Hematopoietic multipotent progenitor cell treated with erythropoietin and hydrocortisone succinate and interleukin-3 and kit ligand, for 6 days (in vitro differentiated cells): Measurements from ENCODE around the gene CABCOCO1.
"Not testable (repeated sequence)": the region's sequence is repeated elsewhere in the genome, so short reads cannot be mapped to it uniquely, and the experiment has no call there.

Experiments
- DNase-seq: peaks from one replicate; pipeline ENCODE4 v3.0.0-alpha.2; 2015

The CABCOCO1 gene

GRCh38 chr10:61719906-61720305 lies 57.2 kb downstream of the CABCOCO1 start:
- DNase-seq: no peak

DNA sequence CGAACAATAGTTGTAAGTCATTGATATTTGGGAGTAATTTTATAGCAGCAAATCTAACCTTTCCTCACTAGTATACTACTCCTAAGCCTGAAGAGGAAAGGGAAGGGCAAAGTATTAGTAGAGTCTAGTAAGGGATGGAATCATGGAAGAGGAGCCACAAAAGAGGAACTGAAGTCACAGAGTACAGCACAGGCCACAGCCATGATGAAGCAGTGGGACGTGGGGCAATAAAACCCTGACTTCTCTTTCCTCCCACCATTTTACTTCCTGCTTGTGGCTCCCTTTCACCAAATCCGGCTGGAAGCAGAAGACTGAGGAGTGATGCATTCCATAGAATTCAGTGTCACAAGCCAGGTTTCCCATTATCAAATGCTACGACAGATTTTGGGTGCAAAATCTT lies 58.7 kb downstream of the CABCOCO1 start:
- DNase-seq: no peak

DNA sequence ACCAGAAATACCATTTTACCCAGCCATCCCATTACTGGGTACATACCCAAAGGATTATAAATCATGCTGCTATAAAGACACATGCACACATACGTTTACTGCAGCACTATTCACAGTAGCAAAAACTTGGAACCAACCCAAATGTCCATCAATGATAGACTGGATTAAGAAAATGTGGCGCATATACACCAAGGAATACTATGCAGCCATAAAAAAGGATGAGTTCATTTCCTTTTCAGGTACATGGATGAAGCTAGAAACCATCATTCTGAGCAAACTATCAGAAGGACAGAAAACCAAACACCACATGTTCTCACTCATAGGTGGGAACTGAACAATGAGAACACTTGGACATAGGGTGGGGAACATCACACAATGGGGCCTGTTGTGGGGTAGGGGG lies 62.5 kb downstream of the CABCOCO1 start:
- DNase-seq: not testable (repeated sequence)

DNA sequence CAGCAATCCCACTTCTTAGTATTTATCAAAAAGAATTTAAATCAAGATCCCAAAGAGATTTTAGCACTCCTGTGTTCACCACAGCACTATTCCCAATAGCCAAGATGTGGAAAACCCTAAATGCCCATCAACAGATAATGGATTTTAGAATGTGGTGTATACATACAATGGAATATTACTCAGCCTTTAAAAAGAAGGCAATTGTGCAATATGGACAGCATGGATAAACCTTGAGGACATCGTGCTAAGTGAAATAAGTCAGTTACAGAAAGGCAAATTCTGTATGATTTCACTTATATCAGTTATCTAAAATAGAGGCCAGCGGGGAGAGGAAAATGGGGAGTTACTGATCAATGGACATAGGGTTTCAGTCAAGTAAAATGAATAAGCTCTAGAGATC lies 66.9 kb downstream of the CABCOCO1 start:
- no peak for DNase-seq

GRCh38 chr10:61730671-61731070 lies 67.9 kb downstream of the CABCOCO1 start:
- no peak for DNase-seq

DNA sequence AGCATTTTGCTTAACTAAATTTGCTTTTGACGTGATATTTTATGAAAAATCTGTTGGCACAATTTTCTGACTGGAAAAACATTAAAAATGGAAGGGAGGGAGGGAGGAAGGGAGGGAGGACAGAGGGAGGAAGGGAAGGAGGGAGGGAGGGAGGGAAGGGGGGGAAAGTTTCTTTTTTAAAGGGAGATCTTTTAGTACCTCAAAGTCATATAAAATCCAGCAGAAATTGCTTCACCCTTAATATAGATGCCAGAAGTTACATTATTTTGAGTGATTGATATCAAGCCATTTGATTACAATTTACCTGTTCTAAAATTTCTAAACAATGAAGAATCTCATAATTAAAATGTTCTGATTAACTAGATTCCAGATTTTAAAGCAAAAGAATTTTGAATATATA lies 68.9 kb downstream of the CABCOCO1 start:
- DNase-seq: no peak

- DNase-seq: no peak
Observed at GRCh38 chr10:61732629-61733278, 70.0 kb downstream of the CABCOCO1 start.

DNA sequence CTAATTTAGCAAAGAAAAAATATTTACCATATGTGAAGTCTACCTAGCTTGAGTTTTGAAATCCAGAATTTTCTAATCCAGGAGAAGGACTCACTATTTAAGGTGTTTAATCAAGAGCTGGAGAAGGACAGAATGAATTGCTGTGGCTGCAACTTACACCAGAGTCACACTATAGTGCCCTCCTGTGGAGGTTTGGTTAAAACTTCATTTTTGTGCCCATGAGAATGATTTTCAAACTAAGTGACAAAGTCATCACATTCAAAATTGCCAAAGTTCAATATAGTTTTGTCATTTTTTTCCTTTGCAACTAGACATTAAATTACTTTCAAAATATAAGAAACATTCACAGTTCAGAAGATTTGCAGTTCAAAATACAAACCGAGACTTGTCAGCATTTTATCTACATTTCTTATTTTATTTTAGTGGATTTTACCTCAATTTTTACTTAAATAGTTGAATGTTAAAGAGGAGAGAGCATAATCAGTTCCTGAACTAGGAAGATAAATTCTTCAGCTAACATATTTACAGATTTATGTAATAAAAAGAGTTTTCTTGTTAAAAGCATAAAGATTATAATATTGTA lies 70.7 kb downstream of the CABCOCO1 start:
- peak; percentile 84 for DNase-seq

- DNase-seq: no peak
Observed at GRCh38 chr10:61735882-61736281, 73.2 kb downstream of the CABCOCO1 start.

DNA sequence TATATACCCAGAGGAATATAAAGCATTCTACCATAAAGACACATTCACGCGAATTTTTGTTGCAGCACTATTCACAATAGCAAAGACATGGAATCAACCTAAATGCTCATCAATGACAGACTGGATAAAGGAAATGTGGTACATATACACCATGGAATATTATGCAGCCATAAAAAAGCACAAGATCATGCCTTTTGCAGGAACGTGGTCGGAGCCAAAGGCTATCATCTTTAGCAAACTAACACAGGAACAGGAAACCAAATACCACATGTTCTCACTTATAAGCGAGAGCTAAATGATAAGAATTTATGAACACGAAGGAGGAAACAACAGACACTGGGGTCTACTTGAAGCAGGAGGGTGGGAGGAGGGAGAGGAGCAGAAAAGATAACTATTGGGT lies 74.7 kb downstream of the CABCOCO1 start:
- not testable (repeated sequence) for DNase-seq

- no peak for DNase-seq
Observed at GRCh38 chr10:61742812-61743211, 80.1 kb downstream of the CABCOCO1 start.

- peak; percentile 48 for DNase-seq
Observed at GRCh38 chr10:61744469-61744868, 81.7 kb downstream of the CABCOCO1 start.

- no peak for DNase-seq
Observed at GRCh38 chr10:61746377-61746776, 83.6 kb downstream of the CABCOCO1 start.

GRCh38 chr10:61747307-61747706 lies 84.6 kb downstream of the CABCOCO1 start:
- DNase-seq: no peak

DNA sequence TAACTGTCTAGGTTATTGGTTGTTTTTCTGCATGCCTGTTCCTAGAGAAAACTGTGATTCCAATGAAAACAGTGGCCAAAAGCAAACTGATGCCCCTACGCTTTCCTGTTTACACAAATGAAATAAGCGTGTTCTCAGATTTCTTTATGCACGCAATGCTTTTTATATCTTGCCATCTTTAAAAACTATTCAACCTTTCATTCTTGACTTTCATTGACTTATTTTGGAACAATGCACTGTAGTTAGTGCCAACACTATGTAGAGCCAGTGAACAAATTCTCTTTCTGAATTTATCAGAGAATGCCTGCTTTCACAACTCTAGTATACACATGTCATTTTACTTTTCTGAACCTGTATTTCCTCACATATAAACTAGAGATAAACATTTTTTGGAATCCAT lies 86.6 kb downstream of the CABCOCO1 start:
- no peak for DNase-seq

- DNase-seq: peak; percentile 91
Observed at GRCh38 chr10:61750943-61751471, 88.3 kb downstream of the CABCOCO1 start.

DNA sequence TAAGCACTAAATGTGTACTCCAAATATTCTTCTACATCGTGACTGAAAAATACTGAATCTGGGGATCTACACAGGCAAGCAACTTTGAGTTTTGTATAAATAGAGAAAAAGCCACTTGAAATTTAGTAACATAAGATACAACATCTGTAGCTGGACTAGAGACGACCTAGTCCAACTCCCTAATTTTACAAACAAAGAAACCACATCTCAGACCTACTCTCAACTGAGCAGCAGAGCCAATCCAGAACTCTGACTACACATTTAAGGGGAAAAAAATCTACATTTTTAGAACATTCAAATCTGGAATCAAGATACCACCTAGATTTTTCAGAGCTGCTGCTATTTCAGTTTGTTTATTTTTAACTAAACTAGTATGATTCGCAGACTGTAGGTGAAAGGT lies 88.9 kb downstream of the CABCOCO1 start:
- DNase-seq: no peak

GRCh38 chr10:61752111-61753011 lies 89.6 kb downstream of the CABCOCO1 start:
- DNase-seq: no peak

- DNase-seq: no peak
Observed at GRCh38 chr10:61753453-61753852, 90.7 kb downstream of the CABCOCO1 start.

DNA sequence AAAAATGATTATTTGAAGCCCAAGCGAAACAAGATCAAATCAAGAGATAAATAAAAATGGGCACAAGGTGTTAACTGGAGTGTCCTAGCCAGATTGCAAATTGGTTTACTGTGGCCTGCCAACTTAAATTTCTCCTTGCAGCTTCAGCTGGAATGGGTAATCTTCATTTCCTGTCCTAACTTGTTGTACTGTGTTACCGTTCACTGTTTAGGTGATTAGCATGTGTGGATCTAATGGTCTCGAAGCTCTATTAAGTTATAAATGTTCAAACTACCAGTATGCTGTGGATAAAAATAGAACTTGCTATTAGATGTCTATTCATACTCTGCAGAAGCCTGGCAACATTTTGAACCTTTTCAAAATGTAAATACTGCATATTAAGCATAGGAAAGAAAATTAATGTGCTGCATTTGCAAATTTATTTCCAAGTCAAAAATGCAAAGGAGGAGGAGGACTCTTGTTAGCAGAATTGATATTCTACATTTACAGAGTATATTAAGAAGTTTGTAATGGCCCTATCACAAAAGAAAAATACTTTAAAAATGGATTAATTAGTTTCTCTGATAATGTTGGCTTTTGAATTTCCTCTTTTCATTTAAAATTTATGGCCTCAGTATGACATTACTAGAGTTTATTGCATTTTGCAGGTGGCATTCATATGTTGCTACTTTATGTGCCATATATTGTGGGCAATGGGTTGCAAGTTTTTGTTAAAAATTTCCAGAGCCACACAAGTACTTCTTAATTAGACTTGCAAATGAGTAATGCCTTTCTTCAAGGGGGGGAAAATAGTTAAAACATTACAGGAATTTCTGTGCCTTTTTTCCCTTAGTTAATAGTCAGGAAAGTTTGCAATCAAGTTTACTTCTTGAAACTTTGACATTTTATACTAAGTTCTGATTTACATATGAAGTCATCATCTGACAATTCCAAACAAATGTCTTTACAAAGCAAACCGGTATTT lies 92.1 kb downstream of the CABCOCO1 start:
- DNase-seq: no peak

GRCh38 chr10:61757001-61757400 lies 94.3 kb downstream of the CABCOCO1 start:
- DNase-seq: no peak
